Muscle of leg (tissue), 11 donors: ENCODE data around the gene TFAP2E. TPM values are rescaled to one million over a fixed set of nuclear protein-coding genes. Genes with fewer than 3 reads are reported as not detected.

Experiments used
- DNase-seq: peaks from one replicate; pipeline ENCODE4 v3.0.0; 2013
- H3K27ac ChIP-seq: one replicate; pipeline ENCODE4 v1.5.1; 2013; ENCODE audit warnings: mild to moderate bottlenecking, low read length, control low read depth
- H3K27me3 ChIP-seq: one replicate; pipeline ENCODE4 v1.6.1; 2013; ENCODE audit warnings: low read length; ENCODE audit not compliant: control insufficient read depth, insufficient read depth
- H3K36me3 ChIP-seq: one replicate; pipeline ENCODE4 v1.6.1; 2013; ENCODE audit warnings: low read length; ENCODE audit not compliant: control insufficient read depth, insufficient read depth
- H3K4me1 ChIP-seq: one replicate; pipeline ENCODE4 v1.6.1; 2013; ENCODE audit warnings: low read length; ENCODE audit not compliant: control insufficient read depth, insufficient read depth
- H3K4me3 ChIP-seq: one replicate; pipeline ENCODE4 v1.5.1; 2013; ENCODE audit warnings: low read length, control low read depth
- H3K9me3 ChIP-seq: replicated peaks from 2 replicates; pipeline ENCODE4 v1.6.1; 2013; ENCODE audit warnings: low read depth, low read length; ENCODE audit not compliant: control insufficient read depth
- WGBS: methylation state at CpG from one replicate; pipeline ENCODE4 v1.1.5; 2013; ENCODE audit warnings: missing lambda C conversion rate; ENCODE audit not compliant: insufficient coverage; 5-methylcytosine and 5-hydroxymethylcytosine counted together
- polyA plus RNA-seq, 8 donors: library from polyadenylated mRNA; unstranded; fragments of 120-200 nt; gene quantifications; one replicate each; pipeline versions ENCODE4 v1.2.1 to v1.2.3, GENCODE V29; 2013; ENCODE audit warnings: inconsistent platforms in 1 of 8, low replicate concordance in 1 of 8; ENCODE audit not compliant: insufficient read length in 8 of 8, insufficient read depth in 1 of 8
- total RNA-seq: library from RNA; stranded (reverse); fragments of 120-200 nt; gene quantifications from one replicate; pipeline ENCODE4 v1.2.4, GENCODE V29; 2013

The TFAP2E gene
- total and polyA plus RNA-seq, 9 donors: 0.37 to 0.94 (median 0.80) TPM

DNA sequence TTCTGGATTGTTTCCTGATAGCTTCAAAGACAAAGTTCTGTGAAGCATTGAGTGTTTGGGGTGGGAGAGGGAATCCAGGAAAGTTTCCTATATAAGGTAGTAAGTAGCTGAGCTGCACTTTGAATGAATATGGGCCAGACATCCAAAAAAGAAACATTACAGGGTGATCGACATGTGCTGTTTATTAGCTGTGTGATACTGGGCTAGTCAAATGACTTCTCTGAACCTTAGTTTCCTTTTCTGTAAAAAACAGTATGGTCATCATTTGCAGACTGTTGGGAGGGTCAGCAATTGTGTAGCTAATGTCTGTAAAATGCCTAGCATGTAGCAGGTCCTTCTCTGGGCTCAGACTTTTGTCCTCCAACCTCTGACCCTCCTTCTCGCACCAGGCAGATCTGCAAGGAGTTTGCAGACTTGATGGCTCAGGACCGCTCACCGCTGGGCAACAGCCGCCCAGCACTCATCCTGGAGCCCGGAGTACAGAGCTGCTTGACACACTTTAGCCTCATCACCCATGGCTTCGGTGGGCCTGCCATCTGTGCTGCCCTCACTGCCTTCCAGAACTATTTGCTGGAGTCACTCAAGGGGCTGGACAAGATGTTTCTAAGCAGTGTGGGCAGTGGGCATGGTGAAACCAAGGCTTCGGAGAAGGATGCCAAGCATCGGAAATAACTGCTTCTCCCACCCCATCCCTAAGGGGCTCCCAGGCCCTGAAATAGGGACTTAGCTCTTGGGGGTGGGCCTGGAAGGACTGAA, 21.1 kb downstream of the TFAP2E start:
- DNase-seq: no peak
- peaks cover 8% of the 10 kb centered on the region for H3K36me3 ChIP-seq
- WGBS: 100% methylated on average over 5 of the region's 9 CpGs
- H3K27me3 ChIP-seq: no peaks in the 10 kb centered on the region
- no peaks in the 10 kb centered on the region for H3K4me1 ChIP-seq
- H3K4me3 ChIP-seq: no peak overlapping the region
- H3K27ac ChIP-seq: no peak overlapping the region
- H3K9me3 ChIP-seq: no peaks in the 10 kb centered on the region

DNA sequence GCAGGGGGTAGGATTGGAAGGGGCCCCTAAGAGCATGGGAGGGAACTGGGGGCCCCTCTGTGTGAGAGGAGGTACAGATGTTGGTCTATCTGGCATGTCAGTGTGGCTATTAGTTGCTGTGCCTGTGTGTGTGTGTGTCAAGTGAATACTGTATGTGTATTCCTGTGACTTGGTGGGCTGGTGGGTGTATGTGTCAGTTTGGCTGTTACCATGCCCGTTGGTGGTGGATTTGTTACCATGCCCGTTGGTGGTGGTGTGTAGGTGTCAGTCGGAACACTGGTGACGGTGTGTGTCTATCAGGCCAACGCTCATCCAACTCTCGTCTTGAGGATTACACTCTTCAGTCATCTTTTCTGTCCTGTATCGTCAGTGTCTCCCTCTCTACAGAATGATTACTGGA, 22.6 kb downstream of the TFAP2E start:
- WGBS: 86% methylated on average over 4 of the region's 7 CpGs
- no peak overlapping the region for H3K4me3 ChIP-seq

DNA sequence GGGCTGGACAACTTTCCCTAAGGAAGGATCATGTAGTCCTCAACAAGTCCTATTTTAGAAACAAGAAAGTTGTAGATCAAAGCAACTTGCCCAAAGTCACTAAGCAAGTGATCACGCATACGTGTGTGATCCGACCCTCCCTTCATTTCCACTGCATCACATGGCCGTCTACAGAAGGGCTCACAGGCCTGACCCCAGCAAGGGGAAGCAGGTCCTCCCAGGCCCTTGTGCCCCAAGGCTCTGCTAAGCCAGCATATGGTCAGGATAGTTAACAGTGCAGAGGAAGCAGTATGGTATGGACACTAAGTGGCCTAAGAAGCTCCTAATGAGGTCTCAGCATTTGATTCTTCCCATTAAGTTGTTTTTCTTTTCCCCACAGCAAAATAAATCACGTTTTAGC, 24.8 kb downstream of the TFAP2E start:
- Histone ChIP-seq H3K36me3 (peaks cover 19% of the 10 kb centered on the region), H3K4me3 (no peak overlapping the region), H3K4me1 (no peaks in the 10 kb centered on the region), H3K27ac (no peak overlapping the region), H3K27me3 (no peaks in the 10 kb centered on the region), H3K9me3 (no peaks in the 10 kb centered on the region)
- DNase-seq: no peak
- WGBS: no CpG with 5 or more reads among the region's 5 CpGs

More for the DNA sequence above, 22.6 kb downstream of the TFAP2E start:
- no peak for DNase-seq
- Histone ChIP-seq H3K36me3 (peaks cover 8% of the 10 kb centered on the region), H3K4me1 (no peaks in the 10 kb centered on the region), H3K9me3 (no peaks in the 10 kb centered on the region), H3K27ac (no peak overlapping the region), H3K27me3 (no peaks in the 10 kb centered on the region)

DNA sequence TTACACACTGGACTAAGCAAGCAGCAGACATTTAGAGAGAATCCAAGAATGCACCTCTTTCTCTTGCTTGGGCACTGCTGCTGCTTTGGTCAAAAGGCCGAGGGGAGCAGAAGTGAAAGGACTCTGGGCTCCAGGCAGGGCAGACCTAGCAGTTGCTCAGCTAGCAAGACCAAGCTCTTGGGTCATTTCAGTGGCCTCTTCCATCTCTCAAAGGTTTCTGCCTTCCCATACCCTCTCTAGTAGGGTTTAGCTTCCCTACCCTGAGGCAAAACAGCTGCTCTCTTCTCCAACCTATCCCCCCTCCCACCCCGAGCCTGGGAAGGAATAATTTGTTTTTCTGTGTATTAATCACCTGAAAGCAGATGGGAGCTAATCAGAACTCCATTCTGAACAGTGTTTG, 25.8 kb downstream of the TFAP2E start:
- Histone ChIP-seq H3K9me3 (no peaks in the 10 kb centered on the region), H3K36me3 (peaks cover 29% of the 10 kb centered on the region), H3K4me3 (no peak overlapping the region), H3K27me3 (no peaks in the 10 kb centered on the region), H3K27ac (no peak overlapping the region), H3K4me1 (no peaks in the 10 kb centered on the region)
- no peak for DNase-seq
- 69% methylated on average over 1 of the region's 2 CpGs for WGBS

DNA sequence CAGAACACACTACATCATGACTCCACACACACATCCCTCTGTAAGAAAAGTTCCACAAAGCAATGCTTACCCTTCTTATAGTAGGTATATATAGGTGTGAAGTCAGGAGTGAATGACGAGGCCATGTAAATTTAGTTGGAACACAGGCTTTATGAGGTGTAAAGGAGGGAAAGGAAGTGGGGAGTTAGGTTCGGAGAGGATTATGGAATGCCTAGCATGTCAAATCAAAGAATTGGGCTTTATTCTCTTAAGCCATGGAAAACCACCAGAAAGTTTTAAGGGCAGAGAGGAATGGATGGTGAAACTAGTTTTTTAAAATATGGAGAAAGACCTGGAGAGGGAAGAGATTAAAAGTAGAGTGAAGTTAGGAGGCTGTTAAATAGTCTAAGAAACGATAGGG, 26.3 kb downstream of the TFAP2E start:
- no peak overlapping the region for H3K4me3 ChIP-seq
- peaks cover 32% of the 10 kb centered on the region for H3K36me3 ChIP-seq

DNA sequence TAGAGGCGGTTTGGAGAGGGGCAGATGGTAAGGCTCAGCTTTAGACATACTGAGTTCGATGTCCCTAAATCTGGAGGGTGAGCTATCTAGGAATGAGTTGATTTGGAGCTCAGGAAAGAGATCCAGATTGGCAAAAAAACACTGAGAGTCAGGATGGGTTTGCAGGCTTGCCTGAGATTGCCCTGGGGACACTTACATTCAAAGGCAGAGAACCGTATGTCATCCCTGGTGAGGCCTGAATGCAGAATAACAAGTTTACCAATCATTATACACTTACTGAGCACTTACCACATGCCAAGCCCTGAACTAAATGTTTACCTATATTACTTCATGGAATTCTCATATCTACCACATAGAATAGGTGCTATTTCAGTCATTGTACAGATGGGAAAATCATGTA, 27.5 kb downstream of the TFAP2E start:
- Histone ChIP-seq H3K27me3 (no peaks in the 10 kb centered on the region), H3K4me3 (no peak overlapping the region), H3K9me3 (no peaks in the 10 kb centered on the region), H3K4me1 (peaks cover 3% of the 10 kb centered on the region), H3K36me3 (peaks cover 40% of the 10 kb centered on the region), H3K27ac (no peak overlapping the region)
- no peak for DNase-seq
- 100% methylated on average over 3 of the region's 3 CpGs for WGBS

More for the DNA sequence above, 26.3 kb downstream of the TFAP2E start:
- no peaks in the 10 kb centered on the region for H3K27me3 ChIP-seq
- H3K27ac ChIP-seq: no peak overlapping the region
- H3K4me1 ChIP-seq: no peaks in the 10 kb centered on the region
- WGBS: 56% methylated on average over 3 of the region's 3 CpGs
- no peak for DNase-seq
- H3K9me3 ChIP-seq: no peaks in the 10 kb centered on the region

DNA sequence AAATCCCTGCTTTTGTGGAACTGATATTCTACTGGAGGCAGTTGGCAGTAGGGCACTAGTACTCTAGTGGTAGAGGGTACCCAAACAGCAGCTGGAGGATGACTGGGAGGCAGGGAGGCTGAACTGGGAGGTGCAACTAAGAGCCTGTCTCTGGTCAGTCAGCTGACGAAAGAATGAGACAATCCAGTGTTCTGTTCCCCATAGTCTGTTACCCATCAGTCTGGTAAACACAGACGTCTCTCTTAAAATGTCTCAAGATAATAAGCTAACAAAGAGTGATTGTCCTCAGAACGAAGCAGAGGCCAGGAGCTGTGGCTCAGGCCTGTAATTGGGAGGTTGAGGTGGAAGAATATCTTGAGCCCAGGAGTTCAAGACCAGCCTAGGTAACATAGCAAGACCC, 30.4 kb downstream of the TFAP2E start:
- H3K27me3 ChIP-seq: no peaks in the 10 kb centered on the region
- WGBS: no CpG with 5 or more reads among the region's 3 CpGs
- no peaks in the 10 kb centered on the region for H3K9me3 ChIP-seq
- no peak overlapping the region for H3K27ac ChIP-seq
- peaks cover 4% of the 10 kb centered on the region for H3K4me1 ChIP-seq
- H3K36me3 ChIP-seq: peaks cover 42% of the 10 kb centered on the region
- no peak overlapping the region for H3K4me3 ChIP-seq
- no peak for DNase-seq

DNA sequence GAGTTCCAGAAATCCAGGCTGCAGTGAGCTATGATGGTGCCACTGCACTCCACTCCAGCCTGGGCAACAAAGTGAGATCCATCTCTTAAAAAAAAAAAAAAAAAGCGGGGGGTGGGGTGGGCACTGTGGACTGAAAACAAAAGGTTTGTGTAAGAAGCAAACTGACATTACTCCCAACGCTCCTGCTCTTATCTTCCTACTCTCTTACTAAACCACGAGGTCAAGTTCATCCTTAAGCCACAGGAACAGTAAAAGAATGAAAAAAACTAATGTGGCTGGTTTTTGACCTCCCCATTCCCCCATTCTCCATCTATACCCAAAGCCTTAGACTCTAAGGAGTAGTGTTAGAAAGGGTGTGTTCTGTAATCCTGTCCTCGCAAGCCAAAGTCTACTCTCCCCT, 30.8 kb downstream of the TFAP2E start:
- H3K4me3 ChIP-seq: no peak overlapping the region
- no peak for DNase-seq
- H3K27me3 ChIP-seq: no peaks in the 10 kb centered on the region
- H3K27ac ChIP-seq: no peak overlapping the region
- peaks cover 45% of the 10 kb centered on the region for H3K36me3 ChIP-seq
- no CpG with 5 or more reads among the region's 4 CpGs for WGBS
- peaks cover 4% of the 10 kb centered on the region for H3K4me1 ChIP-seq
- no peaks in the 10 kb centered on the region for H3K9me3 ChIP-seq

DNA sequence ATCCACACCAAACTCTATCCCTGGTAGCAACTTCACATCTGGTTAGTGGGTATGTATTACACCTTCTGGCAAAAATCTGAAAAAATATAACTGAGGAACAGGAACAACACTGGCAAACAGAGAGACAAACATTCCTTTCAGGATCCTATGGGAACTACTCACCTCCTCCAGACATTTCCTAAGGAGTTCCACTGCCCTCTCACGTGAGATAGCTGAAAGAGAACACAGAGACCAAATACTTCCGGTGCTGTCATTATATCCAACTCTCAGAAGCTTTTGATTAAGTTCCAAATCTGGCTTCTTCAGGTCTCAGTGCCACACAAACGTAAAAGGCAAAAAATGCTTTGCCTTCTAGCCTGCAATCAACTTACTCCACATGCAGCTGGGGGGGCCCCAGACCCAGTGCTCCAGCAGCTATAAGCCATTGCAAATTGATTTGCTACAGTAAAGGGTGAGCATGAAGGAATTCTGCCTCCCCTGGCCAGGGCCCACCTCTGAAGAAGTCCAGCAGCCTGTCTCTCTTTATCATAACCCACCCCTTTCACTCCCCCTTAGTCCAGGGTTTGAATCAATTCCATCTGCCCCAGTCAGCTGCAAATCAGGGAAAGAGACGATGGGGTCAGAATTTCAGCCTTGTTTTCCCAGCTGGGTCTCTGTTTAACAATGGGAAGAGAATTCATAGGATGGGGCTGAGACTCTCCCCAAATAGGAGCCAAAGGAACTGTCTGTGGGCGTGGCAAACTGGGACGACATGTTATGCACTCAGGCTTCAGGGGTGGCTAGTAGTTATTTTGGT, 32.2 kb downstream of the TFAP2E start:
- no peak for DNase-seq
- WGBS: 67% methylated on average over 5 of the region's 6 CpGs
- Histone ChIP-seq H3K27ac (no peak overlapping the region), H3K27me3 (no peaks in the 10 kb centered on the region), H3K36me3 (peaks cover 50% of the 10 kb centered on the region), H3K9me3 (no peaks in the 10 kb centered on the region), H3K4me1 (peaks cover 4% of the 10 kb centered on the region), H3K4me3 (no peak overlapping the region)

DNA sequence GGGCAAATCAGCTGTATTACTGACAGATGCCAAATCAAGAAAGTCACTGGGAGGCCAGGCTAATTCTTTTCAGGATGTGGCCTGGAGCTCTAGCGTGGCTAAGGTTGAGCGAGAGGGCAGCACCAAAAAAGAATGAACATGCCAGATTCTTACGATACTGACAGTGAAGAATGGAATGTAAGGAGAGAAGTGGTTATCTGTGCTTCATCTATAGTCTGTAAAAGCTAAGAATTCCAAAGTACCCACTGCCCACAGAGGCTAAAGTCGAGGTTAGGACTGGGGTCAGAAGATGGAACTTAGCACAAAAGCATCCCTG, 32.7 kb downstream of the TFAP2E start:
- DNase-seq: no peak
- peaks cover 4% of the 10 kb centered on the region for H3K4me1 ChIP-seq
- peaks cover 50% of the 10 kb centered on the region for H3K36me3 ChIP-seq
- no peak overlapping the region for H3K27ac ChIP-seq
- no peaks in the 10 kb centered on the region for H3K9me3 ChIP-seq
- no peak overlapping the region for H3K4me3 ChIP-seq
- no peaks in the 10 kb centered on the region for H3K27me3 ChIP-seq
- WGBS: 87% methylated on average over 3 of the region's 4 CpGs
